Parathyroid adenoma (tissue), 2 donors: ENCODE data around the gene SLC5A10.

Source experiments
- H2AFZ ChIP-seq: fragments of 300-600 bp; sonication (generic); one replicate; pipeline ENCODE4 v1.7.0; 2017; ENCODE audit warnings: antibody characterized with exemption, mild to moderate bottlenecking
- H3K27ac ChIP-seq: fragments of 300-600 bp; sonication (generic); one replicate; pipeline ENCODE4 v1.7.0; 2017
- H3K27me3 ChIP-seq: fragments of 300-600 bp; sonication (generic); one replicate; pipeline ENCODE4 v1.7.0; 2017; ENCODE audit warnings: low read length; ENCODE audit not compliant: control insufficient read depth, insufficient read depth
- H3K36me3 ChIP-seq: fragments of 300-600 bp; sonication (generic); one replicate; pipeline ENCODE4 v1.7.0; 2017; ENCODE audit warnings: low read length; ENCODE audit not compliant: control insufficient read depth, insufficient read depth
- H3K4me1 ChIP-seq: fragments of 300-600 bp; sonication (generic); one replicate; pipeline ENCODE4 v1.7.0; 2017; ENCODE audit warnings: control low read depth
- H3K4me2 ChIP-seq: fragments of 300-600 bp; sonication (generic); one replicate; pipeline ENCODE4 v1.7.0; 2017; ENCODE audit warnings: low read length
- H3K4me3 ChIP-seq: fragments of 300-600 bp; sonication (generic); one replicate; pipeline ENCODE4 v1.7.0; 2017; ENCODE audit warnings: low read depth, low read length
- H3K79me2 ChIP-seq: fragments of 300-600 bp; sonication (generic); one replicate; pipeline ENCODE4 v1.7.0; 2017; ENCODE audit warnings: control low read depth
- H3K9ac ChIP-seq: fragments of 300-600 bp; sonication (generic); one replicate; pipeline ENCODE4 v1.7.0; 2017; ENCODE audit warnings: mild to moderate bottlenecking
- H3K9me3 ChIP-seq: fragments of 300-600 bp; sonication (generic); one replicate; pipeline ENCODE4 v1.7.0; 2017; ENCODE audit warnings: low read length; ENCODE audit not compliant: control insufficient read depth
- TF ChIP-seq, protein P1 (sequence below): fragments of 300-600 bp; sonication (generic); IDR thresholded peaks from one replicate; pipeline ENCODE4 v1.7.0; 2017; ENCODE audit warnings: antibody characterized with exemption, mild to moderate bottlenecking
- donor health status: primary hyperparathyroidism.

The SLC5A10 gene

DNA sequence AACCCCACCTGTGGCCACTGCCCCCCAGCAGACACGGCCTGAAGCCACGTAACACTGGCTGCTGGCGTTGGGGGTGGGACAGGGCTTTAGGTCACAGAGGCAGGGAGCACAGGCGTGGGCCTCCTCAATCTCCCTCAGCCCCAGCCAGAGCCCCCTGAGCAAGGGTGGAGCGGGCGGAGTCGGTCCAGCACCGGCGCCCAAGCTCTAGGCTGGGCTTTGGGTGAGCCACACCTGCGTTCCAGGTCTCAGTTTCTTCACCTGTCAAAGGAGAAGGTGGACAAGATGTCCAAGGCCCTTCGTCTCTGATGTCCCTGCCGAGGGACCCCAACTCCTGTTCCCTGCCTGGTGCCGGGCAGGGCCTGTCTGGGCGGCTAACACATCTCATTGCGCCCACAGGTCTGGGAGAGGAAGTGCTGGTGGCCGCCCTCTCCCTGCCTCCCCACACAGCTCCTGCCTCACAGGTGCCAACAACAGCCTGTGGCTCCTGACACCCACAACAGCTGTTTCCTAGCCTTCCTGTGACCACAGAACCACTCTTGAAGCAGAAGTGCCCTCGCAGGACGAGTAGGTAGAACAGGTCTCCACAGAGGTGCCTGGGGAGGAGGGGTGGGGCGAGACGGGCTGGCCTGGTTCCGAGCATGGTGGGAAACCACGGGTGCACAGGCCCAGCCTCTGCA lies 40.6 kb downstream of the SLC5A10 start:
- Histone ChIP-seq H3K9ac (no peak overlapping the region), H2AFZ (no peak overlapping the region), H3K9me3 (no peaks in the 10 kb centered on the region), H3K4me1 (no peaks in the 10 kb centered on the region), H3K4me3 (no peak overlapping the region), H3K79me2 (peaks cover 5% of the 10 kb centered on the region), H3K4me2 (no peak overlapping the region), H3K27me3 (no peaks in the 10 kb centered on the region), H3K36me3 (no peaks in the 10 kb centered on the region), H3K27ac (no peak overlapping the region)
- TF ChIP-seq, protein P1, sequence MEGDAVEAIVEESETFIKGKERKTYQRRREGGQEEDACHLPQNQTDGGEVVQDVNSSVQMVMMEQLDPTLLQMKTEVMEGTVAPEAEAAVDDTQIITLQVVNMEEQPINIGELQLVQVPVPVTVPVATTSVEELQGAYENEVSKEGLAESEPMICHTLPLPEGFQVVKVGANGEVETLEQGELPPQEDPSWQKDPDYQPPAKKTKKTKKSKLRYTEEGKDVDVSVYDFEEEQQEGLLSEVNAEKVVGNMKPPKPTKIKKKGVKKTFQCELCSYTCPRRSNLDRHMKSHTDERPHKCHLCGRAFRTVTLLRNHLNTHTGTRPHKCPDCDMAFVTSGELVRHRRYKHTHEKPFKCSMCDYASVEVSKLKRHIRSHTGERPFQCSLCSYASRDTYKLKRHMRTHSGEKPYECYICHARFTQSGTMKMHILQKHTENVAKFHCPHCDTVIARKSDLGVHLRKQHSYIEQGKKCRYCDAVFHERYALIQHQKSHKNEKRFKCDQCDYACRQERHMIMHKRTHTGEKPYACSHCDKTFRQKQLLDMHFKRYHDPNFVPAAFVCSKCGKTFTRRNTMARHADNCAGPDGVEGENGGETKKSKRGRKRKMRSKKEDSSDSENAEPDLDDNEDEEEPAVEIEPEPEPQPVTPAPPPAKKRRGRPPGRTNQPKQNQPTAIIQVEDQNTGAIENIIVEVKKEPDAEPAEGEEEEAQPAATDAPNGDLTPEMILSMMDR: no peak

DNA sequence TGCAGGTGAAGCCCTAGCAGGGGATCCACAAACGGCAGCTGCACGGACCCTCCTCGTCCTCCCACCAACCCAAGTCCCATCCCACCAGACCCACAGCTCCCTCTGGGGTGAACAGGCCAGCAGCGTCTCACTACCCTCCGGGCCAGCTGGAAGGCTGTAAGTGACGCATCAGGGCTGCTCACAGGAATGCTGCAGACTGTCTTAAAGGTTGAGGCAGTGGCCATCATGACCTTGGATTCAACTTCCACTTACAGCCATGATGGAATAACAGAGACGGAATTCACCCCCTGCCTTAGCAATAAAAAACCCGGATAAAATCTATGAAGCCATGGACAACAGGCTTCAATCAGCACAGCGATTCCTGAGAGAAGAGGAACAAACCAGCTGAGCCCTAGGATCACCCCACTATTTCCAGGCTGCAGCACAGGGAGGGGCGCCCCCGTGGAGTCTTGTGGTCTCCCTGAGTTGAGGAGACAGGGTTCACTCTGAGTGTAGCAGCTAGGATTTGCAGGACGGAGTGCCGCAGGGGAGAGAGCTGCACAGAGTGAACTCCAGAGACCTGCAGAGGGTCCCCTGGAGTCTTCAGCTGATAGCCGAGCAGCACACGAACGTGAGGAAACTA lies 42.1 kb downstream of the SLC5A10 start:
- no peaks in the 10 kb centered on the region for H3K9me3 ChIP-seq
- H2AFZ ChIP-seq: no peak overlapping the region
- H3K27me3 ChIP-seq: no peaks in the 10 kb centered on the region
- no peak overlapping the region for H3K4me3 ChIP-seq
- H3K27ac ChIP-seq: no peak overlapping the region
- no peaks in the 10 kb centered on the region for H3K36me3 ChIP-seq
- no peak overlapping the region for H3K9ac ChIP-seq
- H3K4me2 ChIP-seq: no peak overlapping the region
- TF ChIP-seq, protein P1: no peak
- H3K4me1 ChIP-seq: no peaks in the 10 kb centered on the region
- peaks cover 5% of the 10 kb centered on the region for H3K79me2 ChIP-seq

DNA sequence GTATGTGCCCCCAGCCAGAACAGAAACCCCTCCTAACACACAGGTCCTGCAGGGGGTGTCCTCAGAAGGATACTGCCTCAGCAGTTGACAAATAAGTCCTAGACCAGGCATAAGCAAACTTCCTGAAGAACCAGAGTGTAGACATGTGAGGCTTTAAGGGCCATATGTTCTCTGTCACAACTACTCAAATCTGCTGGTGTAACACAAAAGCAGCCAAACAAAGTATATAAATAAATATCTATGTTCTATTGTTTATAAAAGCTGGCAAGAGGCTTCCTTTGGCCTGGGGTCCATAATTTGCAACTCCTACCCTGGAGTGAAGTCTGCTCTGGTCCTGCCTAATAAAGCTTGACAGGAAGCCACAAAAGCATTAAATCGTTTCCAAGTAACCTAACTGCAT lies 42.7 kb downstream of the SLC5A10 start:
- no peak overlapping the region for H3K9ac ChIP-seq
- H3K27me3 ChIP-seq: no peaks in the 10 kb centered on the region
- H3K27ac ChIP-seq: no peak overlapping the region
- no peaks in the 10 kb centered on the region for H3K4me1 ChIP-seq
- TF ChIP-seq, protein P1: no peak
- no peak overlapping the region for H2AFZ ChIP-seq
- peaks cover 5% of the 10 kb centered on the region for H3K79me2 ChIP-seq
- H3K36me3 ChIP-seq: no peaks in the 10 kb centered on the region
- H3K9me3 ChIP-seq: no peaks in the 10 kb centered on the region
- H3K4me2 ChIP-seq: no peak overlapping the region
- H3K4me3 ChIP-seq: no peak overlapping the region

DNA sequence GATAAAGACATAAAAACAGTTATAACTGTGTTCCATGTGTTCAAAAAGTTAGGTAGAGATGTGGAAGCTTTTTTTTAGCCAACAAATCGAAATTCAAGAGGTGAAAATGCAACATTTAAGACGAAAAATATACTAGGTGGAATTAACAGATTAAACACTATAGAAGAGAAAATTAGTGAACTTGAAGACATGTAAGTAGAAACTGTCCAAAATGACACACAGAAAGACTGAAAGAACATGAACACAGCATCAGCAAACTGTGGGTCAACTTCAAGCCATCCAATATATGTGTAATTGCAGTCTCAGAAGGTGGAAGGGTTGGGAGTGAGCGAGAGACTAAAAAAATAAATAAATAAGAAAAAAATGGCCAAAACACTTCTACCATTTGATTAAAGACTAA lies 43.3 kb downstream of the SLC5A10 start:
- peaks cover 11% of the 10 kb centered on the region for H3K79me2 ChIP-seq
- H3K36me3 ChIP-seq: no peaks in the 10 kb centered on the region
- H3K27ac ChIP-seq: no peak overlapping the region
- no peak overlapping the region for H2AFZ ChIP-seq
- no peak overlapping the region for H3K4me3 ChIP-seq
- H3K9ac ChIP-seq: no peak overlapping the region
- H3K9me3 ChIP-seq: no peaks in the 10 kb centered on the region
- no peak overlapping the region for H3K4me2 ChIP-seq
- TF ChIP-seq, protein P1: no peak
- no peaks in the 10 kb centered on the region for H3K27me3 ChIP-seq
- H3K4me1 ChIP-seq: no peaks in the 10 kb centered on the region

DNA sequence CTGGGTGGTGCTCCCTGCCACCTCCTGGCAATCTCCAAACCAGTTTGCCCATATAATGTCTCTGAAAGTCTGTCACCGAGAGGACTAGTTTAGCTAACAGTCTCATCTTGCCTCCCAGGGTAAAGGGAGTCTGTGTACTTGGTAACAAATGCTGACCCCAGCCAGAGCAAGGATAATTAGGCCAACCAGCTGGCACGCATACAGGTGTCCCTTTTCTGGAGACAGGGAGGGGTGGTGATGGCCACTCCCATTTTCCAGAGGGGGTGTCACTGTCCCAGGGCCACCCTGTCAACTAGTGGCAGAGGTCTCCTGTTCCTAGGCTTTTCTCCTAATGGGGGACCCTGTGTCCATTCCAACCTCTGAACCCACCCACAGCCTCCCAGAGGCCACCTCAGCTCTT lies 44.5 kb downstream of the SLC5A10 start:
- peaks cover 14% of the 10 kb centered on the region for H3K79me2 ChIP-seq
- H3K9me3 ChIP-seq: no peaks in the 10 kb centered on the region
- peaks cover 12% of the 10 kb centered on the region for H3K4me1 ChIP-seq
- TF ChIP-seq, protein P1: no peak
- H3K27me3 ChIP-seq: no peaks in the 10 kb centered on the region
- H3K27ac ChIP-seq: no peak overlapping the region
- no peak overlapping the region for H3K9ac ChIP-seq
- no peak overlapping the region for H2AFZ ChIP-seq
- no peak overlapping the region for H3K4me3 ChIP-seq
- no peak overlapping the region for H3K4me2 ChIP-seq
- no peaks in the 10 kb centered on the region for H3K36me3 ChIP-seq
